Testis (tissue), 3 donors: ENCODE measurements around the gene CERT1. TPM values are rescaled to one million over a fixed set of nuclear protein-coding genes. Genes with fewer than 3 reads are reported as not detected.

Experiments used
- DNase-seq: peaks from one replicate; pipeline ENCODE4 v3.0.0-alpha.2; 2019
- H3K27ac ChIP-seq, 2 donors: fragments of 200-600 bp; sonication (generic); one replicate each; pipeline ENCODE4 v1.5.1; 2019
- H3K27me3 ChIP-seq: fragments of 200-600 bp; sonication (generic); one replicate; pipeline ENCODE4 v1.5.1; 2019
- H3K36me3 ChIP-seq: fragments of 200-600 bp; sonication (generic); one replicate; pipeline ENCODE4 v1.5.1; 2017; ENCODE audit warnings: low read depth; ENCODE audit errors: missing control alignments
- H3K4me1 ChIP-seq: fragments of 200-600 bp; sonication (generic); one replicate; pipeline ENCODE4 v1.5.1; 2019
- H3K4me3 ChIP-seq, 2 donors: fragments of 200-600 bp; sonication (generic); one replicate each; pipeline ENCODE4 v1.5.1; 2017 to 2019
- H3K9me3 ChIP-seq: fragments of 200-600 bp; sonication (generic); one replicate; pipeline ENCODE4 v1.5.1; 2017
- POLR2A ChIP-seq: fragments of 450-650 bp; IDR thresholded peaks from one replicate; pipeline ENCODE4 v1.6.1; 2017; ENCODE audit warnings: antibody characterized with exemption, mild to moderate bottlenecking, moderate library complexity
- WGBS, 2 donors: methylation state at CpG; one replicate each; pipeline ENCODE4 v1.1.5; 2018; 5-methylcytosine and 5-hydroxymethylcytosine counted together
- intact Hi-C: fragments of 100-400 bp; cut with DNase I; formaldehyde crosslinking; loops from one replicate; pipeline ENCODE4 v1.15.1; 2023; ENCODE audit warnings: low total_unique reads
- polyA plus RNA-seq: library from polyadenylated mRNA; stranded (reverse); fragments of 350-450 nt; fragmentation: Illumina TruSeq; extraction: RNeasy Lipid Tissue Mini Kit (QIAGEN cat#74804); gene quantifications from one replicate; pipeline ENCODE4 v1.2.3, GENCODE V29; 2014; ENCODE audit warnings: low read depth, low replicate concordance; ENCODE audit not compliant: insufficient read depth
- total RNA-seq, 2 donors: library from RNA; depleted of rRNA; stranded (reverse); fragments of >200 nt; gene quantifications; one replicate each; pipeline ENCODE4 v1.2.3, GENCODE V29; 2016
- TF ChIP-seq, protein P1 (sequence below), 3 experiments: fragments of 450-650 bp in 2 of 3; fragments of 200-600 bp in 1 of 3; sonication (generic) in 1 of 3; IDR thresholded peaks; one replicate each; pipeline ENCODE4 v1.5.1; 2016 to 2019; ENCODE audit warnings: antibody characterized with exemption in 3 of 3, mild to moderate bottlenecking in 2 of 3, moderate library complexity in 1 of 3

Gene CERT1
- total and polyA plus RNA-seq, 3 donors from 2014 or later, result 45.0 to 61.3 (median 51.3) TPM

DNA sequence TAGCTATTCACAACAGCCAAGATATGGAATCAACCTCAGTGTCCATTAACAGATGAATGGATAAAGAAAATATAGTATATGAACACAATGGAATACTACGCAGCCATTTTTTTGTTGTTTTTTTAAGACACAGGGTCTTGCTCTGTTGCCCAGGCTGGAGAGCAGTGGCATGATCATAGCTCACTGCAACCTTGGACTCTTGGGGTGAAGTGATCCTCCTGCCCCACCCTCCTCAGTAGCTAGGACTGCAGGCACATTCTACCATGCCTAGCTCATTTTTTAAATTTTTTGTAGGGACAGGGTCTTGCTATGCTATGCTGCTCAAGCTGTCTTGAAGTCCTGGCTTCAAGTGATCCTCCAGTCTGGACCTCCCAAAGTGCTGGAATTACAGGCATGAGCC, 38.5 kb downstream of the CERT1 start:
- Histone ChIP-seq H3K4me1 (no peaks in the 10 kb centered on the region), H3K27ac (no peak overlapping the region), H3K36me3 (no peaks in the 10 kb centered on the region), H3K9me3 (no peaks in the 10 kb centered on the region), H3K4me3 (no peak overlapping the region), H3K27me3 (no peaks in the 10 kb centered on the region)
- intact Hi-C loops, result no loop called here
- TF ChIP-seq, protein P1, sequence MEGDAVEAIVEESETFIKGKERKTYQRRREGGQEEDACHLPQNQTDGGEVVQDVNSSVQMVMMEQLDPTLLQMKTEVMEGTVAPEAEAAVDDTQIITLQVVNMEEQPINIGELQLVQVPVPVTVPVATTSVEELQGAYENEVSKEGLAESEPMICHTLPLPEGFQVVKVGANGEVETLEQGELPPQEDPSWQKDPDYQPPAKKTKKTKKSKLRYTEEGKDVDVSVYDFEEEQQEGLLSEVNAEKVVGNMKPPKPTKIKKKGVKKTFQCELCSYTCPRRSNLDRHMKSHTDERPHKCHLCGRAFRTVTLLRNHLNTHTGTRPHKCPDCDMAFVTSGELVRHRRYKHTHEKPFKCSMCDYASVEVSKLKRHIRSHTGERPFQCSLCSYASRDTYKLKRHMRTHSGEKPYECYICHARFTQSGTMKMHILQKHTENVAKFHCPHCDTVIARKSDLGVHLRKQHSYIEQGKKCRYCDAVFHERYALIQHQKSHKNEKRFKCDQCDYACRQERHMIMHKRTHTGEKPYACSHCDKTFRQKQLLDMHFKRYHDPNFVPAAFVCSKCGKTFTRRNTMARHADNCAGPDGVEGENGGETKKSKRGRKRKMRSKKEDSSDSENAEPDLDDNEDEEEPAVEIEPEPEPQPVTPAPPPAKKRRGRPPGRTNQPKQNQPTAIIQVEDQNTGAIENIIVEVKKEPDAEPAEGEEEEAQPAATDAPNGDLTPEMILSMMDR (IDR thresholded peaks at IDR 0.05), result no peak
- no peak for TF ChIP-seq POLR2A
- 96 to 97% methylated on average over 1 of the region's 1 CpG for WGBS, 2 donors
- no peak for DNase-seq

- H3K4me3 ChIP-seq, result no peak overlapping the region
- H3K27ac ChIP-seq, result no peak overlapping the region
- no peak for DNase-seq
- 97 to 98% methylated on average over 2 of the region's 2 CpGs for WGBS, 2 donors
- H3K4me1 ChIP-seq, result no peaks in the 10 kb centered on the region
- no peak for TF ChIP-seq POLR2A
- TF ChIP-seq, protein P1 (IDR thresholded peaks at IDR 0.05), result no peak
- H3K36me3 ChIP-seq, result no peaks in the 10 kb centered on the region
- H3K9me3 ChIP-seq, result no peaks in the 10 kb centered on the region
- intact Hi-C loops, result no loop called here
- H3K27me3 ChIP-seq, result no peaks in the 10 kb centered on the region
Observed at GRCh38 chr5:75471193-75471592, 40.2 kb downstream of the CERT1 start.

DNA sequence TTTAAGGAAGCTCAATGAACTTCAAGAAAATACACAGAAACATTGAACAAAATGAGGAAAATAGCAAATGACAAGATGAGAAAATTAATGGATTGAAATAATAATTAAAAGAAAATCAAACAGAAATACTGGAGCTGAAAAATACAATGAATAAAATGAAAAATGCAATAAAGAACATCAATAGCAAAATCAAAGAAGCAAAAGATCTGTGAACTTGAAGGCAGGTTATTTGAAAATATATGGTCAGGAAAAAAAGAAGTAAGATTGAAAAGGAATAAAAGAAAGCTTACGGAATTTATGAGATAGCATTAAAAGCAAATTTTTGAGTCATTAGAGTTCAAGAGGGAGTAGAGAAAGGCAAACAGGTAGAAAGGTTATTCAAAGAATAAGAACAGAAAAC, 42.4 kb downstream of the CERT1 start:
- H3K27ac ChIP-seq, result no peak overlapping the region
- H3K36me3 ChIP-seq, result no peaks in the 10 kb centered on the region
- intact Hi-C loops, result no loop called here
- no peak for TF ChIP-seq POLR2A
- TF ChIP-seq, protein P1 (IDR thresholded peaks at IDR 0.05), result no peak
- no peaks in the 10 kb centered on the region for H3K9me3 ChIP-seq
- no peak for DNase-seq
- H3K4me3 ChIP-seq, result no peak overlapping the region
- H3K27me3 ChIP-seq, result no peaks in the 10 kb centered on the region
- WGBS, 2 donors, result 93 to 96% methylated on average over 1 of the region's 1 CpG
- no peaks in the 10 kb centered on the region for H3K4me1 ChIP-seq

- no peaks in the 10 kb centered on the region for H3K4me1 ChIP-seq
- H3K9me3 ChIP-seq, result no peaks in the 10 kb centered on the region
- H3K27ac ChIP-seq, result no peak overlapping the region
- H3K27me3 ChIP-seq, result no peaks in the 10 kb centered on the region
- TF ChIP-seq, protein P1 (IDR thresholded peaks at IDR 0.05), result no peak
- TF ChIP-seq POLR2A, result no peak
- 93 to 97% methylated on average over 2 of the region's 2 CpGs for whole genome bisulfite sequencing, 2 donors
- DNase-seq, result no peak
- H3K4me3 ChIP-seq, result no peak overlapping the region
- H3K36me3 ChIP-seq, result no peaks in the 10 kb centered on the region
- intact Hi-C loops, result no loop called here
Observed at GRCh38 chr5:75468593-75468992, 42.8 kb downstream of the CERT1 start.

GRCh38 chr5:75466006-75466716, 45.3 kb downstream of the CERT1 start:
- no peak overlapping the region for H3K4me3 ChIP-seq
- TF ChIP-seq, protein P1 (IDR thresholded peaks at IDR 0.05), result no peak
- no peak for TF ChIP-seq POLR2A
- H3K36me3 ChIP-seq, result no peaks in the 10 kb centered on the region
- intact Hi-C loops, result no loop called here
- no peak overlapping the region for H3K27ac ChIP-seq
- H3K27me3 ChIP-seq, result no peaks in the 10 kb centered on the region
- no peaks in the 10 kb centered on the region for H3K9me3 ChIP-seq
- DNase-seq, result no peak
- WGBS, 2 donors, result 87 to 92% methylated on average over 6 of the region's 6 CpGs
- no peaks in the 10 kb centered on the region for H3K4me1 ChIP-seq
